GM03348 (cell line): ENCODE measurements around the gene KRTAP20-4.

Experiments
- DNase-seq: peaks from one replicate; pipeline ENCODE4 v3.0.0; 2012; ENCODE audit warnings: low spot score

Gene KRTAP20-4

GRCh38 chr21:30652891-30653290, 32.5 kb downstream of the KRTAP20-4 start:
- no peak for DNase-seq

- DNase-seq: no peak
These were observed 48.3 kb downstream of the KRTAP20-4 start for GRCh38 chr21:30668776-30669175.
